Ramos (cell line): Measurements from ENCODE around the gene SLIT3.

Source experiments
- in situ Hi-C: fragments of 300-500 bp; cut with MboI; formaldehyde crosslinking; loops from one replicate; pipeline ENCODE4 v1.14.3; 2022; ENCODE audit warnings: low sequenced_read_pairs; ENCODE audit not compliant: unreplicated experiment

The SLIT3 gene

DNA sequence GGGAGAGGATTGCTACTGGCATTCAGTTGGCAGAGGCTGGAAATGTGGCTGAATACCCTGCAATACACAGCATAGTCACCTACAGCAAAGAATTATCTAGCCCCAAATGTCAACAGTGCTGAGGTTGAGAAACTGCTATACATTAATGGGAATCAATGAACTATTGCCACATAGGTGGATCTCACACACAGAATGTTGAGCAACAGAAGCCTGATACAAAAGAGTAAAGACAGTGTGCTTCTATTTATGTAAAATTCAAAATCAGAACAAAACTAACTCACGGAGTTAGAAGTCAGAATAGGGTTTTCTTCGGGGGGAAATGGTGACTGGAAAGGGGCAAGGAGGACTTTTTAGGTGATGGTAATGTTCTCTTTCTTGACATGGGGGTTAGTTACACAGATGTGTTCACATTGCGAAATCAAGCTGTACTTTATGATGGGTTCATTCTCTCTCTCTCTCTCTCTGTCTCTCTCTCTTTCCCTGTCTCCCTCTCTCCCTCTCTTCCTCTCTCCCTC lies 676.0 kb downstream of the SLIT3 start:
- in situ Hi-C loops = no loop called here

DNA sequence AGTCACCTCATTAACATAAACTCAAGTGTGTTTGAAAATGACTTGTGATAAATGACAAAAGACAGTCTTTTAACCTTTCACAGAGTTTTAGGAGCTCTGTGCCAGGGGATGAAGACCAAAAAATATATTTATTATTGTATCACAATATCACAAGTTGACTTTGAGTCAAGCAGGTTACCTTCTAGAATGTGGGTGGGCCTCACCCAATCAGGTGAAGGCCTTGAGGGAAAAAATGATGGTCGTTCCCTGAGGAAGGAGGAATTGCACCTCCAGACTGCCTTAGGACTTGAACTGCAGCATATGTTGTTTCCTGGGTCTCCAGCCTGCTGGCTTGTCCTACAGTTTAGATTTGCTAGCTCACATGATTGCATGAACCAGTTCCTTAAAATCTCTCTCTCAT lies 680.1 kb downstream of the SLIT3 start:
- in situ Hi-C loops = no loop called here

- in situ Hi-C loops = no loop called here
Measured at GRCh38 chr5:168614661-168615060, 686.3 kb downstream of the SLIT3 start.

- in situ Hi-C loops = no loop called here
Measured at GRCh38 chr5:168613996-168614395, 686.9 kb downstream of the SLIT3 start.

DNA sequence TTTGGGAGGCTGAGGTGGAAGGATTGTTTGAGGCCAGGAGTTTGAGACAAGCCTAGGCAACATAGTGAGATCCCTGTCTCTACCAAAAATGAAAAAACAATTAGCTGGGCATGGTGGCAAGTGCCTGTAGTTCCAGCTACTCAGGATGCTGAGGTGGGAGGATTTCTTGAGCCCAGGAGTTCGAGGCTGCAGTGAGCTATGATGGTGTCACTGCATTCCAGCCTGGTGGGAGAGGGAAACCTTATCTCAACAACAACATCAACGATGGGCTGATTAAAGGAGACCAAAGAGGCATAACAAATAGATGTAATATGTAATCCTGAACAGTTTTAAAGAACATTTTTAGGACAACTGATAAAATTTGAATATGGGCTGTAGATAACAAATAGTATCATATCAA lies 687.5 kb downstream of the SLIT3 start:
- in situ Hi-C loops = no loop called here

DNA sequence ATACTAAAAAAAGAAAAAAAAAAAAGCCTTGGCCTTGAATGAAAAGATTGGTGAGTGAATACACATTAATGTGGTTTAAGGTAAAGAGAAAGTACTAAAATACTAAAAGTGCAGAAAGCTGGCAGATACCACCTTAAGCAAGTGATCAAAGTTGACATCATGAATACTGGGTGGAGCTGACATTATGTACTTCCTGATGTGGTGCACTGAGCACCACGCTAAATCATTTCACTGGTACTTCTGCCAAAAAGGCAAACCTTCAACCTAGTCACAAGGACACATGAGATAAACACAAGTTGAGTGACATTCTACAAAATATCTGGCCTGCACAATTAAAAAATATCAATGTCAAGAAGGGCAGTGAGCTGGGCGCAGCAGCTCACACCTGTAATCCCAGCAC lies 687.9 kb downstream of the SLIT3 start:
- in situ Hi-C loops = no loop called here

GRCh38 chr5:168612123-168612522 lies 688.8 kb downstream of the SLIT3 start:
- in situ Hi-C loops = no loop called here
